HG03103 (cell line): Measurements from ENCODE around the gene LARP6.
A peak's percentile ranks its signal among the peaks of the same experiment; 100 is the strongest.
"Not testable (repeated sequence)": the region's sequence is repeated elsewhere in the genome, so short reads cannot be mapped to it uniquely, and the experiment has no call there.

Experiments
- ATAC-seq: cut with Tn5 transposase; IDR thresholded peaks from one replicate; pipeline ENCODE4 v1.9.1; 2021; ENCODE audit warnings: low read depth; ENCODE audit not compliant: unreplicated experiment

LARP6 gene

DNA sequence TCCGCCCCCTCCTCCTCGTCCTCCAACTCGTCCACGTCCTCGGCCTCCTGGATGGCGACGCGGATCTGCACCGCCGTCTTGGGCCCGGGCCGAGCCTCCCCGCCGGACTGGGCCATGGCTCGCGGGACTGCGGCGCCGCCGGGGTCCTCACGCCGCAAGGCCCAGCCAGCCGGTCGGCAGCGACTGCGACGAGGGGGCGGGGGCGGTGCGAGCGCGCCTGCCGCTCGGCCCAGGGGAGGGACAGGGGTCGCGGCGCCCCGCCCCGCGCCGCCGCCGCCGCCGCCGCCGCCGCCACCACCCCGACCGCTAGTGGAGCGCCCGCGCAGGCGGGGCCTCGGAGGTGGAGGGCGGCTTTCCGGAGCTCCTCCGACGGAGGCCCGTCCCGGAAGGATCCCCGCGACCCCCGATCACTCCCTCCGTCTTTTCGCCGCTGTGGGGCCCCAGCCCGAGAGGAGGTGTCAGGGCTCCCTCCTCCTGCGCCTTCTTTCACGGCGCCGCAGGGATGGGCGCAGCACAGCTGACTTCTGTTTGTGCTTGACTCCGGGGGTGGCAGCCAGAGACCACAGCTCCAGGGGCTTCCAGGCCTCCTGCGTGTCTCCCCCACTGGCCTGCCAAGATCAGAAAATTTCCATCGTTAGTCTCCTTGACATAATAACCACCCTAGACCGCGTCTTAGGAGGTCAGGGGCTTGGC, at the start of gene LARP6:
Gene LARP6 (minus strand): TSS at position 185 of the 693 bp plus-strand sequence. CDS start 69 bp downstream, at position 116.
- no peak for ATAC-seq

DNA sequence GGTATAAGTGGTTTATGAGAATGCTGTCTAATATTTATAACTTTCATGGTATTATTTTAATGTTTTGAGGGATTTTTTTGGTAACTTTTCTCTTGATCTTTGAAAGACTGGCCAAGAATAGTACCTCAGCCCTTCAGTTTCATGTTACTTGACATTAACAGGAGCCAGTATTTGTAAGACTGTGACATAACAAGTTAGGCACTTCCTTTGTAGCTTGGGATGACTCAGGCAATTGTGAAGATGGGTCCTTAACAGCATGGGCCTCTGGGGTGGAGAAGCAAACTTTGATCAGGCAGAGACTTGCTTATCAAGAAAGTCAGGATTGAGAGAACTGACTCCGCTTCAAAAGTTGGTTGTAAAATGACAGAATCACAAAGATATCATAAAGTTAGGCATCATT, 48.1 kb upstream of the LARP6 start:
- no peak for ATAC-seq

DNA sequence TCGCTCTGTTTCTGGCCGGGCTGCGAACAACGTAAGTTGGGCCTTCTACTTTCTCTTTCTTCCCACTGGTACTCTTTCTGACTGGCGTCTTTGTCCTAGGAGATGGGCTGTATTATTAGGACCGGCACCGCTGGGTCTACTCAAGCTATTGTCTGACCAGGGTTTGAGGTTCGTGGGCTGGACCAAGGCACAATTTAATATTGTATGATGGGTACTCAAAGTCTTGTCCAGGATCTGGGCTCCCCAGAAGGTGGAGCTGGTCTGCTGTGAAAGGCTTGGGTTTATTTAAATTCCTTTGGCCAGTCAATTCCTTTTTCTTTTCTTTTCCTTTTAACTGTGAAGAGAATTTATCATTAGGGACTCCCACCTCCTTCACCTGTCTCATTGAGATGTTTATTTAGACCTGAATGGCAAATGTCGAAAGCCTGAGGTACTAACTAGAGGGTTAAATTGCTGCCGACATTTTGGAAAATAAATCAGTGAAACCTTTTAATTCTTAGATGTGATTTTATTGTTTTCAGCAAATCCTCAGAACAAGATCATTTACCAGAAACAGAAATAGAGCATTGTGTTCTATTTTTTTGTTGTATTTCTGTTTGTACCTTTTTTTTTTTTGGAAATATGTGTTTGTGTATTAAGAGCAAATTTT, 39.1 kb upstream of the LARP6 start:
- ATAC-seq, result peak; percentile 14

DNA sequence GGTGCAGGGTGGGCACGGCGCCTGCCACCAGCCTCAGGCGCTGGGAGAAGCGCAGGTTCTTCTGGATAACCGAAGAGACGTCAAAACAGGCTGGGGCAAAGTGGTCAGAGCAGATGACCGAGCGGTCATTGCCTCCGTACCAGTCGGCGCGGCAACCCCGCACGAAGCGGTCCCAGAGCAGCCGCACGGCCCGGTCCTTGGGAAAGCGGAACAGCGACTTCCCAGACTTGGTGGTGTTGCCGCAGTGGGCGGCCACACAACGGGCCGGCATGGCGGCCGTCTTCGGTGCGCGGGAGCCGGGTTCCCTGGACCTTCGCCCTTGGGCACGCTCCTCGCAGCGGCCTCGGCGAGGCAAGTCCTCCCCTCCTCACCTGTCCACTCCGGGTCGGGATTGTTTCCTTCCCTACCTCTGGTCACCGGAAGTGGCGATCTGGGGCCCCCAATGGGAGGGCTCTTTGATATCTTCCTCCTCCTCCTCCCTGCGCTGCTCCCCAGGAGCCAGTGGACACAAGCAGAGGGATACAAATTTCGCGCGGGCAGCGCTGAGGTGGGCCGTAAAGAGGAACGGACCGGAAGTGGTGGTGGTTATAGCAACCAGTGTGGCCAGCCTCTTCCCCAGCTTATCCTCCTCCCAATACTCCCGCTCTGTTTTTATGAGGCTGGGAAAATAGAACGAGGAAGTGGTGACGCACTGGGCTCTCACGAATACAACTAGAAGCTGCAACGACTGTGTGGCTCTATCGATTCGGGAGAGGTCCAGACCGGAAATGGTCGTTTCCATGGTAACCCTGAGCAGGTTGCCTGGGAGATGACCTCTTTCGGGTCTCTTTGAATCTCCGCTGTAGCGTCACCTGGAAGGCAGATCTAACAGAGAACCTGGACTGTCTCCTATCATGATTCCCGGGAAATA, 38.3 kb upstream of the LARP6 start, which contains the start of the genes LRRC49 and THAP10:
Gene LRRC49 (plus strand): TSS at position 825 of the 910 bp plus-strand sequence. CDS start 69 bp downstream, at position 894.
Gene THAP10 (minus strand): TSS at position 432 of the 910 bp plus-strand sequence. CDS start 161 bp downstream, at position 271.
- peak; percentile 80 for ATAC-seq

DNA sequence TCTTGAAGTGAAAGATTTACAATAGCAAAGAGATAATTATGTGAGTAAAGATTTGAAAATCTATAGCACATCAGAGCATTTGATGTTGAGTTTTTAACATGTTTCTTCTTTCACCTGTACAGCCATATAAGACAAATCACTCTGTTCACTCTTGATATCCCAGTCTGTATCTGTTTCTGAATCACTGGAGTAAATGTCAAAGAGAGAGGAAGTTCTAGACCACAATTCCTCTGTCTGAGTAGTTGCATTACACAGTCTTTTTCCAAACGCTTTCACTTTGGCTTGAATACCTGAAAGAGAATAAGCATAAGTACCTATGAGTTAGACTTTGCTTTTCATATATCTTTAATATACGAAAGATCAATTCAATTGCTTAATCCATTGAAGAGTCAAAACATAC, 28.4 kb upstream of the LARP6 start:
- ATAC-seq, result no peak

DNA sequence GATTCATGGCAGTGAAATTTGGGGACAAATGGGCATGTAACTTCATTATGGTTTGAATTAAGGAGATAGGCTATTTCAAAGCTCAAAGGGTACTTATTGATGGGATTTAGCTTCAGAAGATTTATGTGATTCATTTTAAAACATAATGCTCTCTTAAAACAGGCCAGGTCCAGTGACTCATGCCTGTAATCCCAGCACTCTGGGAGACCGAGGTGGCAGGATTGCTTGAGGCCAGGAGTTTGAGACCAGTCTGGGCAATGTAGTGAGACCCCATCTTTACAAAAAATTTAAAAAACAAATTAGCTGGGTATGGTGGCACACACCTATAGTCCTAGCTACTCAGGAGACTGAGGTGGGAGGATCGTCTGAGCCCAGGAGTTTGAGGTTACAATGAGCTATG, 26.8 kb upstream of the LARP6 start:
- ATAC-seq, result no peak

DNA sequence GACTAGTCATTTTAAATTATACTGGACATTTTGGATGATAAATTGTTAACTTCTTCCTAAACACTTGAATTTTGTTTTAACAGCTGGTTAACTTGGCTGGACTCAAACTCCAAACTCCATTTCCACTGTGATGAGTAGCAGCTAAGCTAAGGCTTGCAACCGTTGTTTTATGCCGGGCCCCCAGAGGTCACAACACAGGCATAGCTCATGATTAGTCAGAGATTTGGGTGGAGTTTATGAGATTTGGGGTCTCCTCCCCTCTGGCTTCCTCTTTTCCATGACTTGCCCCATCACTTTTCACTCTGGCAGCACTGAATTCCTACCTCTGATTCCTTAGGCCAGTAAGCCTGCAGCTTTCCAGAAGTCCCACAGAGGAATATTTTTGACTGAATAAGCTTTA, 25.4 kb upstream of the LARP6 start:
- ATAC-seq, result no peak

DNA sequence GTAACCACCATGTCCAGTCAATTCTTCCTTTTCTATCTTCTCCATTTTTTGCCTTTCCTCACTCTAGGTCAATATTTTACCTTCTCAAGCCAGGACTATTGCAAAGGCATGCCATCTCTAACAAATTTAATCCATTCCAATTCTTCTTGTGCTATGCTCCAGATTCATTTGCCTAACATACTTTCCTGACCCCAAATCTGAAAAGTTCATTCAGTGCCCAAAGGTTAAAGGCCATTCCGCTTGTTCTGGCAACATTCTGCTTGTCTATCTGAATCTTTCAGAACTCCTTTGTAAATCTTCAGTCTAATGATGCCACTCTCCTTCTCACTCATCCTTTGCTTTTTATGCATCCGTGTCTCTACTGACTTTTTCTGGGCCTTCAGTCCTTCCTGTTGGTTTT, 22.7 kb upstream of the LARP6 start:
- no peak for ATAC-seq

DNA sequence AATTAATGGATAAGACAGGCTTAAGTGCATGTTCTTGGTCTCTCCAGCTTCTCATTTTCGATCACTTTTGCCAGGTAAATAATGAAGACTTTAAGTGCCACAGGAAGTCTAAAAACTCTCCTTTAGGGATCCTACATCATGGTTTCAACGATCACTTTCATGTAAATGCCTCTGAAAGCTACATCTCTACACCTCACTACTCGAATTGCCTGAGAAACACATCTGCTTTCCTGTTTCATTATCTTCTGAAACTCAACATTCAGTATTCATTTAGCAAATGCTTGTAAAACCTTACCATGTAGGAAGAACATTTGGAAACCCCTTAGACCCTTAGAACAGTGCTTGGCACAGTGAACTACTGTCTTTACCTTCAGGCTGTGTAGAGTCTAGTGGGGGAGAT, 22.1 kb upstream of the LARP6 start:
- ATAC-seq, result no peak

DNA sequence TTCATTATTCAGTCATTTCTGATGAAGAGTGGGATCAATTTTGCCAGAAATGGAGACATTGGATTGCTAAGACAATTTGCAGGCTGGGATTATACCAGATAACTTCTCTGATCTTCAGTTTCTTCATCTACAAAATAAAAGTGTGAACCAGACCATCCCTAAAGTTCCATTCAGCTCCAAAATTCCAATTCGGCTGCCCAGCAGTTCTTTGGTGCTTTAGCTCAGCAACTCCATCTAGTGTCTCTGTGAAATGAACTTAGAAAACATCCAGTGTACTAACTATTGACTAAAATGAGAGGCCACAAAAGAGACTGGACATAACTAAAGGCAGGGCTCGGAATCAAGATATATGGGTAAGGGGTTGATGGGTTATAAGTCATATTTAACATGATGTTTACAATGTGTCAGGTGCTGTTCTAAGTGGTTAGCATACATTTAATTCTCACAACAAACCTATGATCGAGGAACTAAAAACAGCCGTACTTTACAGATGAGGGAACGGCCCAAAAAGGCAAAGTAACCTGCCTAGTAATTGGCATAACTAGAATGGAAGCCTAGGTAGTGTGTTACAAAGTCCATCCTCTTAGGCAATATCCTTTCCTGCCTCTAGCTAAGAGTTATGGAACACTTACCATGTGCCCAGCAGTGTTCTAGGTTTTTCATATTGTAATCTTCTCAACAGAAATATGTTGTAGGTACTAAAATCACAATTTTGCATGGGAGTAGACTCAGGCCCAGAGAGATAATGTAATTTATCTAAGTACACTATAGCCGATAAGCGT, 21.2 kb upstream of the LARP6 start:
- ATAC-seq, result no peak

DNA sequence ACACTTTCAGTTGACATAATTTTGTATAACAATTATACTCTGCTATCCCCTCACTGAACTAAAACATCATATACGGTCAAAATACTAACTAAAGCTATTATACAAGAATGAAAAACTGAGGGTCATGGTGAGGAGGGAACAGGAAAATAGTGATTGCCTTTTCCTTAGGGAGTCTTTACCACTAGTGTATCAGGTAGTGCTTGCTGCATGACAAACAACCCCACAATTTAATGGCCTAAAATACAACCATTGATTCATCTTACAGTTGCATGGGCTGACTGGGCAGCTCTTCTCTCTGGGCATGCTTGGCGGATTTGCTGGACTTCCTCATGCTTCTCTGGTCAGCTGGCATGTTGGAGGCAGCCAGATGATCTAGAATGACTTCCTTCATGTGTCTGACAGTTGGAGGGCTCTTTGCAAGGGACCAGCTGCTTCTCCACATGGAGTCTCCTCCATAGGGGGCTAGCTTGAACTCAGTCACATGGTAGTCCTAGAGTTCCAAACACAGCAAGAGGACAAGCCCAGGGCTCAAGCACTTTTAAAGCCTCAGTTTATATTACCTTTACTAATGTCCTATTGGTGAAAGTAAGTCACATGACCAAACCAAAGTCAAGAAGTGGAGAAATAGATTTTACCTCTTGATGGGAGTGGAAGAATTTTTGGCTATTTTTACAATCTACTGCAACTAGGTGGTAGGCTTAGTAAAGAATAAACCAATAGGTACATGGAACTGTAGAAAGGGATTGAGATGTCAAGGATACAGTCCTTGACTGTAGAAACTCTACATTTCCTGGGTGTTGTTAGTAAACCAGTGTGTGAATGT, 19.5 kb upstream of the LARP6 start:
- ATAC-seq, result no peak

DNA sequence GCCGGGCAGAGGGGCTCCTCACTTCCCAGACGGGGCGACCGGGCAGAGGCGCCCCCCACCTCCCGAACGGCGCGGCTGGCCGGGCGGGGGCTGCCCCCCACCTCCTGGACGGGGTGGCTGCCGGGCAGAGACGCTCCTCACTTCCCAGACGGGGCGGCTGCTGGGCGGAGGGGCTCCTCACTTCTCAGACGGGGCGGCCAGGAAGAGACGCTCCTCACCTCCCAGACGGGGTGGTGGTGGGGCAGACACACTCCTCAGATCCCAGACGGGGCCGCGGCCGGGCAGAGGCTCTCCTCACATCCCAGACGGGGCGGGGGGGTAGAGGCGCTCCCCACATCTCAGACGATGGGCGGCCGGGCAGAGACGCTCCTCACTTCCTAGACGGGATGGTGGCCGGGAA, 17.5 kb upstream of the LARP6 start:
- ATAC-seq, result not testable (repeated sequence)

DNA sequence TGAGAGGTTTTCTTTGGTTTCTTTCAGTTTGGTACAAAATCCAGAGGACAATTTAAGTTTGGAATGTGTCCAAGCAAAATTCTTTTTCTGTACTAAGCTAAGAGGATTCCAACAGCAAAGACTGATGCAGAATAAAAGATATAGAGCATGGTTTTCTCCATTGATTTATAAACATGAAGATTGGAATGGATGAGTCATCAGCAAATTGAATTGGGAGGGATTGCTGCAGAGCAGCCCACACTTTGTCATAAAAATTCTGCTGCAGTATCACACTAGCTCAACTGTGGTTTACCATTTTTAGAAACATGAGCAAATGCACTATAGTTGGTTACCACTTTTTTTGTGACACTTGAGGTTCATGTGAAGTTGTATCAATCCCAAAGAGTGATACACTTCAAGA, 16.1 kb upstream of the LARP6 start:
- ATAC-seq, result no peak

DNA sequence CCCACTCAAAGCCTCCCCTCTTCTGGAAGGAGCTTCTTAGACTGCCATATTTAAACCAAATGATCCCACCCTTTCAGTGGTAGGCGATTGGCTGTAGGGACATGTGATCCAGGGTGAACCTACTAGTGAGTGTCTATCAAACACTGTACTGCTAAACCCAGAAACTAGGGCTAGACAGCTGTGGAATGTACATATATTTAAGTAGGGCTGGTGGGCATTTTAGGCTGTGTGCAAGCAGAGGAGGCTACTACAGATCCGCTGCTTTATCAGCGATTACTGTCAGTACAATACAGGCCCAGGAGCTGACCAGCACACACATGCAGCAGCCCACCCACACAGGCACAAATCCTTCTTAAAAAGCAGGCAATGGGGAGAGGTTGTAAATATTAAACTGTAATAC, 15.4 kb upstream of the LARP6 start:
- ATAC-seq, result no peak

DNA sequence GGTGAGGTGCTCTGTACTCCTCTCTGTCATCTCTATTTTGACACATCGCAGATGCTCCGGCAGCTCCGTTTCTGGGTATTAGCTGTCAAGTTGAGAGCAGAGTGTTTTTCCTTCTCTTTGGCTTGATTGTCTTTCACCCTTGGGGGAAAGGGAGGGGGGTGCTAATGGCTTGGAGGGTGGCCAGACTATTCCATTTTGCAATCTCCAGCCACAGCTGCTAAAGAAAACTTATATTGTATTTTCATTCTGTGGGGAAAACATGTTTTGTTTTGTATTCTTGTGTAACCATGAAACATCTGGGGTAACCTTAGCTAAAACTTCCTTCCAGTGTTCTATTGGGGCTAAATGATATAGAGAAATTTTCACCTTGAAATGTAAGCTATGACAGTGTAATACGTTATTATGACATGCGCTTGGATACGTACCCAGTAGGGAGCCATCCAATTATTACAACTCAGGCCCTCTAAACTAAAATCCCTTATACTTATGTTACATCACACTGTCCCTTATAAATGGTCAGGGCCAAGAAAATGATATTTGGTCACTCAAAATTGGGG, 14.0 kb upstream of the LARP6 start:
- no peak for ATAC-seq

DNA sequence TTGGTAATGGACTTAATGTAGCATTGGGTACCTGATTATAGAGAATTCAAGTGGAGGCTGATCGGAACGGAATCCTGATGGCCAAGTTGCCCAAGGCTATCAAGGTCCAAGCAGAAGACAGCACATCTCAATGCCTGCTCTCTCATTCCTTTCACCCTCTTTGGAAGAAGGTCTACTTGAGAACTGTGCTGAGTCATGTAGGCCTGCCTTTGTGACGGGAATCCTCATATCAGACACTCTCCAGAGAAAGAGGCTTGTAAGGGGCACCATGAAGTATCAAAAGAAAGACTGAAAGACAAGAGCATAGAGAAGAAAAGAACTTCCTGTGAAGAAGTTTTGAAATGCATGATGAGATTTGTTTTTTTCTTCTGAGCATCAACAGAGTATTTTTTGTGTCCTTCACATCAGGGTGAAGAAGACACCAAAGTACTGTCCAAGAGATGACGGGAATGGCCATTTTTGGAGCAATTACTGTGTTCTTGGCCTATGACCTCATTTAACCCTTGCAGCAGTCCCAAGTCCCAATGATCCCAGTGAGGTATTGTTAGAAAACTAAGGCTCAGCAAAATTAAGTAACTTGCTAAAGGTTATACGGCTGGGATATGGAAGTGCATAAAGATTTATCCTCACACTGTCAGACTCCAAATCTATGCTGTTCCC, 13.2 kb upstream of the LARP6 start:
- ATAC-seq, result no peak

DNA sequence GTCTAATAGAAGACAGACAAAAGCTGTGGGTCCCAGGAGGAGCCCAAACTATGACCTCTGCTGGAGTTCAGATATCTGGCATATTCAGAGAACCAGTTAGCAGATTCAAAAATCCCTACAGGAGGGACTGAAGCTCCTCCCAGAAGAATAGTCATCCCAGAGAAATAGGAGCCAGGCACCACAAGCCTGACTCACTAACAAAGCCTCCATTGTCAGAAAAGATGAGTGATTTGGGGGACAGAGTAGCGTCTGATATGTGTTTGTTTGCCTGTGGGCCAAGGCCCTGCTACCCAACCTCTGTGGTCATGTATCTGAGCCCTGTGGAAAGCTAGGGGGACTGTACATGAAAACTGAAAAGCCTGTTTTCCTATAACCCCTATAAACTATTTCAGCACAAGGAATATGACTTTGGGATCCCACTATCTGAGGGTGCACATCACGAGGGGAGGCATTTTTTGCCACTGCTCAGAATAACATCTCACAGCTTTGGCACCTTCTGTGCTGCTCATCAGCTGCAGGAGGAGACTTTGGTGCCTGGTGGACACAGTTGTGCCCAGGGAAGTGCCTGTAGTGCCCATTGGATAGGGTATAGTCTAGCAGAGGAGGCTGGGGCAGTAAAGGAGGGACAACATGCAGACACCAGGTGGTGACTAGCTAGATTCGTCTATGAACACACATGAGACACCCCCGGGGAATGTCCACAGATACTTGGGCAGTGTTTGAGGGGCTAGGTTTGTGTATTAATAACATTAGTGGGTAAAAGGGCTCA, 9.7 kb upstream of the LARP6 start:
- no peak for ATAC-seq

DNA sequence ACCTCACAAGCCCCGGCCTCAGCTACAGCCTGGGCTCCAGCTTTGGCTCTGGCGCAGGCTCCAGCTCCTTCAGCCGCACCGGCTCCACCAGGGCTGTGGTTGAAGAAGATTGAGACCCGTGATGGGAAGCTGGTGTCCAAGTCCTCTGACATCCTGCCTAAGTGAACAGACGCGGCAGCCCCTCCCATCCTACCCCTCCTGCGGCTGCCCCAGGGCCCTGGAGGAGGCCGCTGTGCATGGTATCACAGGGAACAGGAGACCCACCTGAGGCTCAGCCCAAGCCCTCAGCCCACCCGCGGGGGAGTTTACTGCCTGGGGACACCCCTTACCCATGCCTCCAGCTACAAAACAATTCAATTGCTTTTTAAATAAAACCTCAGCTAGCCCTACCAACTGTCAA, 6.0 kb upstream of the LARP6 start:
- ATAC-seq, result no peak
